ENCODE data around the gene DIP2C.

DNA sequence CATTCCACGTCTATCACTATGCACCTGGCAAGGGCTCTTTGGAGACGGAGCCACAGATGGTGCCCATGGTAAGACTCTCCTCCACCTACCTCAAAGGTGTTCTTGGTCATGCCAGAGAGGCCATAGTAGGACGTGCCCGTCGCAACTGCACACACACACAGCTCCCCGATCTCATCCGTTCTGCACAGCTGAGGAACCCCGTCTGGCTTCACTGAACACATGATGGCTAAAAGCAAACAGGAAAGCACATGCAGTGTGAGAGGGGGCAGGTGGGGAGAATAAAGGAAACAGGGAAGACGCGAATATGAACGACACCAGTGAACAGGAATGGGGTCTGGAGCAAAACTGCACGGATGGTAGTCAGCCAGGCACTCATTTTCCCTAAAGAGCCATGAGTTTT lies 323.3 kb downstream of the DIP2C start:
- TF ChIP-seq, protein P1, sequence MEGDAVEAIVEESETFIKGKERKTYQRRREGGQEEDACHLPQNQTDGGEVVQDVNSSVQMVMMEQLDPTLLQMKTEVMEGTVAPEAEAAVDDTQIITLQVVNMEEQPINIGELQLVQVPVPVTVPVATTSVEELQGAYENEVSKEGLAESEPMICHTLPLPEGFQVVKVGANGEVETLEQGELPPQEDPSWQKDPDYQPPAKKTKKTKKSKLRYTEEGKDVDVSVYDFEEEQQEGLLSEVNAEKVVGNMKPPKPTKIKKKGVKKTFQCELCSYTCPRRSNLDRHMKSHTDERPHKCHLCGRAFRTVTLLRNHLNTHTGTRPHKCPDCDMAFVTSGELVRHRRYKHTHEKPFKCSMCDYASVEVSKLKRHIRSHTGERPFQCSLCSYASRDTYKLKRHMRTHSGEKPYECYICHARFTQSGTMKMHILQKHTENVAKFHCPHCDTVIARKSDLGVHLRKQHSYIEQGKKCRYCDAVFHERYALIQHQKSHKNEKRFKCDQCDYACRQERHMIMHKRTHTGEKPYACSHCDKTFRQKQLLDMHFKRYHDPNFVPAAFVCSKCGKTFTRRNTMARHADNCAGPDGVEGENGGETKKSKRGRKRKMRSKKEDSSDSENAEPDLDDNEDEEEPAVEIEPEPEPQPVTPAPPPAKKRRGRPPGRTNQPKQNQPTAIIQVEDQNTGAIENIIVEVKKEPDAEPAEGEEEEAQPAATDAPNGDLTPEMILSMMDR (IDR thresholded peaks at IDR 0.05) = no peak
- TF ChIP-seq EP300 (IDR thresholded peaks at IDR 0.05; ENCODE audit: borderline replicate concordance in 1 of 2, low read depth in 1 of 2, low read length in 1 of 2) (no peak), POLR2AphosphoS5 (IDR thresholded peaks at IDR 0.05; ENCODE audit: low read depth, low read length) (no peak), TEAD4 (IDR thresholded peaks at IDR 0.05; ENCODE audit: borderline replicate concordance, insufficient read depth) (no peak), YY1 (IDR thresholded peaks at IDR 0.05; ENCODE audit: low read depth) (no peak), RFX5 (IDR thresholded peaks at IDR 0.05; ENCODE audit: low read length) (no peak), NRF1 (IDR thresholded peaks at IDR 0.05; ENCODE audit: low read depth, low read length) (no peak), SIN3A (IDR thresholded peaks at IDR 0.05; ENCODE audit: borderline replicate concordance, low read depth, low read length) (no peak)
- TF ChIP-seq, protein P2, sequence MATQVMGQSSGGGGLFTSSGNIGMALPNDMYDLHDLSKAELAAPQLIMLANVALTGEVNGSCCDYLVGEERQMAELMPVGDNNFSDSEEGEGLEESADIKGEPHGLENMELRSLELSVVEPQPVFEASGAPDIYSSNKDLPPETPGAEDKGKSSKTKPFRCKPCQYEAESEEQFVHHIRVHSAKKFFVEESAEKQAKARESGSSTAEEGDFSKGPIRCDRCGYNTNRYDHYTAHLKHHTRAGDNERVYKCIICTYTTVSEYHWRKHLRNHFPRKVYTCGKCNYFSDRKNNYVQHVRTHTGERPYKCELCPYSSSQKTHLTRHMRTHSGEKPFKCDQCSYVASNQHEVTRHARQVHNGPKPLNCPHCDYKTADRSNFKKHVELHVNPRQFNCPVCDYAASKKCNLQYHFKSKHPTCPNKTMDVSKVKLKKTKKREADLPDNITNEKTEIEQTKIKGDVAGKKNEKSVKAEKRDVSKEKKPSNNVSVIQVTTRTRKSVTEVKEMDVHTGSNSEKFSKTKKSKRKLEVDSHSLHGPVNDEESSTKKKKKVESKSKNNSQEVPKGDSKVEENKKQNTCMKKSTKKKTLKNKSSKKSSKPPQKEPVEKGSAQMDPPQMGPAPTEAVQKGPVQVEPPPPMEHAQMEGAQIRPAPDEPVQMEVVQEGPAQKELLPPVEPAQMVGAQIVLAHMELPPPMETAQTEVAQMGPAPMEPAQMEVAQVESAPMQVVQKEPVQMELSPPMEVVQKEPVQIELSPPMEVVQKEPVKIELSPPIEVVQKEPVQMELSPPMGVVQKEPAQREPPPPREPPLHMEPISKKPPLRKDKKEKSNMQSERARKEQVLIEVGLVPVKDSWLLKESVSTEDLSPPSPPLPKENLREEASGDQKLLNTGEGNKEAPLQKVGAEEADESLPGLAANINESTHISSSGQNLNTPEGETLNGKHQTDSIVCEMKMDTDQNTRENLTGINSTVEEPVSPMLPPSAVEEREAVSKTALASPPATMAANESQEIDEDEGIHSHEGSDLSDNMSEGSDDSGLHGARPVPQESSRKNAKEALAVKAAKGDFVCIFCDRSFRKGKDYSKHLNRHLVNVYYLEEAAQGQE (IDR thresholded peaks at IDR 0.05; ENCODE audit: low read depth, low read length) = no peak
